Measurements from ENCODE around the gene SNX32.

DNA sequence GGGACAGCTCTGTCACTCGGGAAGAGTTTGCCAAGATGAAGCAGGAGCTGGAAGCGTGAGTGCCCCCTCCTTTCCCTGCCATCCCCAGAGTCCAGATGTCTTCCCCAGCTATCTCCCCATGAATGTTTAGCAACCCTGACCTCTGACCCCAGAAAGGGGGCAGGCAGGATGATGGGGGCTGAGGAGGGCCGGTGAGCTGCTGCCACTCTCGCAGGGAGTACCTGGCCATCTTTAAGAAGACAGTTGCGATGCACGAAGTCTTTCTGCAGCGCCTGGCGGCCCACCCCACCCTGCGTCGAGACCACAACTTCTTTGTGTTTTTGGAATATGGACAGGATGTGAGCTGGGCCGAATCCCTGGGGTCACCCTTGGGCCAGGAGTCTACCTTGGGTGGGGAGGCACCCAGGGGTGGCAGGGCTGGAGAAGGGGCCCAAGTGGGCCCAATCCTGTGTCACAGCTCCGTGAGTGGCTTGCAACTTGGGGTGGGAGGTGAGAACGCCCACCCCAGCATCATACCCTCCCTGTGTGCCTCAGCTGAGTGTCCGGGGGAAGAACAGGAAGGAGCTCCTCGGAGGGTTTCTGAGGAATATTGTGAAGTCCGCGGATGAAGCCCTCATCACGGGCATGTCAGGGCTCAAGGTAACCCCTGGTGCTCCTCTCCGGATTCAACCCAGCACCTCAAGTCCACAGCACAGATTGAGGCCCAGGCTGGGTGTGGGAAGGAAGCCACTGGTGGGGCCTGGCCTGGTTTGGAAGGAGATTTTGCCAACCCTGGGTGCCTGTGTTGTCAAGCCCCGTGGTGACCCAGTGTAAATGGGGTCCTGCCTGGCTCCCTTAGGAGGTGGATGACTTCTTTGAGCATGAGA, 16.7 kb downstream of the SNX32 start:
- TF ChIP-seq, protein P1, sequence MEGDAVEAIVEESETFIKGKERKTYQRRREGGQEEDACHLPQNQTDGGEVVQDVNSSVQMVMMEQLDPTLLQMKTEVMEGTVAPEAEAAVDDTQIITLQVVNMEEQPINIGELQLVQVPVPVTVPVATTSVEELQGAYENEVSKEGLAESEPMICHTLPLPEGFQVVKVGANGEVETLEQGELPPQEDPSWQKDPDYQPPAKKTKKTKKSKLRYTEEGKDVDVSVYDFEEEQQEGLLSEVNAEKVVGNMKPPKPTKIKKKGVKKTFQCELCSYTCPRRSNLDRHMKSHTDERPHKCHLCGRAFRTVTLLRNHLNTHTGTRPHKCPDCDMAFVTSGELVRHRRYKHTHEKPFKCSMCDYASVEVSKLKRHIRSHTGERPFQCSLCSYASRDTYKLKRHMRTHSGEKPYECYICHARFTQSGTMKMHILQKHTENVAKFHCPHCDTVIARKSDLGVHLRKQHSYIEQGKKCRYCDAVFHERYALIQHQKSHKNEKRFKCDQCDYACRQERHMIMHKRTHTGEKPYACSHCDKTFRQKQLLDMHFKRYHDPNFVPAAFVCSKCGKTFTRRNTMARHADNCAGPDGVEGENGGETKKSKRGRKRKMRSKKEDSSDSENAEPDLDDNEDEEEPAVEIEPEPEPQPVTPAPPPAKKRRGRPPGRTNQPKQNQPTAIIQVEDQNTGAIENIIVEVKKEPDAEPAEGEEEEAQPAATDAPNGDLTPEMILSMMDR (IDR thresholded peaks at IDR 0.05; ENCODE audit: insufficient read depth, low read length, poor library complexity, severe bottlenecking) = no peak
- TF ChIP-seq EZH2phosphoT487 (conservative IDR thresholded peaks at IDR 0.05; ENCODE audit: low read length) = no peak

All from SU-DHL-6 (cell line).